Measurements from ENCODE around the gene KASH5.

KASH5 gene

GRCh38 chr19:49422407-49423070, 34.5 kb downstream of the KASH5 start:
- no peak overlapping the region for H3K4me3 ChIP-seq (ENCODE audit: low read length)
- TF ChIP-seq CTCF (IDR thresholded peaks at IDR 0.05; ENCODE audit: insufficient read depth, low read depth, low read length, missing control alignments): no peak
- DNase-seq (ENCODE audit: low read depth): peak; percentile 57

- no peak within 1 kb of the TSS for H3K4me3 ChIP-seq (ENCODE audit: low read length)
- DNase-seq (ENCODE audit: low read depth): no peak
- TF ChIP-seq CTCF (IDR thresholded peaks at IDR 0.05; ENCODE audit: insufficient read depth, low read depth, low read length, missing control alignments): no peak
Observed at GRCh38 chr19:49423071-49423984, 35.3 kb downstream of the KASH5 start, which contains the start of gene PTH2. Gene PTH2 (minus strand): TSS chr19:49423441. CDS start chr19:49423339, 102 bp downstream.

- H3K4me3 ChIP-seq (ENCODE audit: low read length): no peak overlapping the region
- no peak for TF ChIP-seq CTCF (IDR thresholded peaks at IDR 0.05; ENCODE audit: insufficient read depth, low read depth, low read length, missing control alignments)
- DNase-seq (ENCODE audit: low read depth): no peak
Observed at GRCh38 chr19:49423985-49424303, 35.9 kb downstream of the KASH5 start.

- DNase-seq (ENCODE audit: low read depth): no peak
- no peak within 1 kb of the TSS for H3K4me3 ChIP-seq (ENCODE audit: low read length)
- no peak for TF ChIP-seq CTCF (IDR thresholded peaks at IDR 0.05; ENCODE audit: insufficient read depth, low read depth, low read length, missing control alignments)
Observed at GRCh38 chr19:49425178-49425577, 37.1 kb downstream of the KASH5 start, which contains the start of gene GFY. Gene GFY (plus strand): TSS chr19:49425388. CDS start chr19:49426431, 1,043 bp downstream.

- H3K4me3 ChIP-seq (ENCODE audit: low read length): no peak overlapping the region
- no peak for TF ChIP-seq CTCF (IDR thresholded peaks at IDR 0.05; ENCODE audit: insufficient read depth, low read depth, low read length, missing control alignments)
- DNase-seq (ENCODE audit: low read depth): no peak
Observed at GRCh38 chr19:49425922-49426592, 38.0 kb downstream of the KASH5 start.

- no peak for TF ChIP-seq CTCF (IDR thresholded peaks at IDR 0.05; ENCODE audit: insufficient read depth, low read depth, low read length, missing control alignments)
- H3K4me3 ChIP-seq (ENCODE audit: low read length): no peak overlapping the region
- DNase-seq (ENCODE audit: low read depth): no peak
Observed at GRCh38 chr19:49427339-49427738, 39.3 kb downstream of the KASH5 start.

Measured in epithelial cell of esophagus (primary cell).